Hepatocyte (in vitro differentiated cells): ENCODE measurements around the gene EMC8.

Source experiments
- CTCF ChIP-seq: fragments of 200-600 bp; sonication (generic); IDR thresholded peaks from 2 replicates; pipeline ENCODE4 v1.5.1; 2016; ENCODE audit warnings: antibody characterized with exemption, mild to moderate bottlenecking; ENCODE audit not compliant: poor library complexity
- EZH2 ChIP-seq: fragments of 200-600 bp; sonication (generic); IDR thresholded peaks from 2 replicates; pipeline ENCODE4 v1.6.1; 2016; ENCODE audit warnings: antibody characterized with exemption, mild to moderate bottlenecking, borderline replicate concordance

GRCh38 chr16:85753976-85754375 lies 45.4 kb downstream of the EMC8 start:
- no peak for TF ChIP-seq CTCF
- no peak for TF ChIP-seq EZH2
